GM12878 (cell line): ENCODE results near the gene FMNL2. TPM values are rescaled to one million over a fixed set of nuclear protein-coding genes. Genes with fewer than 3 reads are reported as not detected.

Source experiments
- ATAC-seq: fragments of 200-7000 bp; cut with Tn5 transposase; 3 replicates; pipeline ENCODE4 v1.9.1; 2020; ENCODE audit warnings: mild to moderate bottlenecking, moderate library complexity
- BruUV-seq: library from RNA; stranded (reverse); fragments of 400-500 nt; replicated peaks from 2 replicates; lab custom pipeline; 2021; lab: Mats Ljungman, UMichigan
- CTCF ChIA-PET: fragments of 300-600 bp; sonication (Branson Sonifier 250); formaldehyde crosslinking; extraction: SDS; loops from one replicate; lab custom pipeline; 2021; ENCODE audit warnings: inconsistent platforms; lab: Yijun Ruan, JAX
- POLR2A ChIA-PET: fragments of 350-600 bp; formaldehyde crosslinking; extraction: SDS; loops from one replicate; lab custom pipeline; 2021; ENCODE audit warnings: inconsistent platforms; lab: Charles Lee
- RAD21 ChIA-PET: fragments of 300-600 bp; sonication (Branson Sonifier 250); formaldehyde crosslinking; loops from one replicate; lab custom pipeline; 2023; ENCODE audit warnings: antibody characterized with exemption; ENCODE audit not compliant: unreplicated experiment; lab: Charles Lee
- SMC1A ChIA-PET: fragments of 300-600 bp; sonication (Branson Sonifier 250); formaldehyde crosslinking; loops from one replicate; lab custom pipeline; 2023; ENCODE audit not compliant: unreplicated experiment, uncharacterized antibody; lab: Charles Lee
- DNase-seq: peaks from one replicate; pipeline ENCODE4 v3.0.0-alpha.2; 2011; ENCODE audit warnings: low read depth, low spot score
- FAIRE-seq: peaks from 3 replicates; lab custom pipeline; 2011; peaks lifted over from hg19 to GRCh38; lab: Jason Lieb, UNC
- H2AFZ ChIP-seq: 2 replicates; pipeline ENCODE4 v1.6.0; 2011; ENCODE audit warnings: low read depth, low read length, control low read depth; ENCODE audit not compliant: control insufficient read depth
- H3K27ac ChIP-seq: 2 replicates; pipeline ENCODE4 v1.5.1; 2011; ENCODE audit warnings: control low read depth; ENCODE audit not compliant: control insufficient read depth, insufficient read depth
- H3K27me3 ChIP-seq, 2 experiments: replicated peaks in 1 of 2; 2 replicates each; pipeline versions ENCODE4 v1.6.0 to v1.6.1; 2011; ENCODE audit warnings: low read length in 1 of 2; ENCODE audit not compliant: control insufficient read depth in 2 of 2, insufficient read depth in 2 of 2
- H3K36me3 ChIP-seq, 2 experiments: 2 replicates each; pipeline ENCODE4 v1.5.1; 2011; ENCODE audit warnings: low read length in 1 of 2; ENCODE audit not compliant: control insufficient read depth in 2 of 2, insufficient read depth in 2 of 2
- H3K4me1 ChIP-seq: 2 replicates; pipeline ENCODE4 v1.6.1; 2011; ENCODE audit warnings: mild to moderate bottlenecking, low read length, moderate library complexity, mixed read lengths; ENCODE audit not compliant: control insufficient read depth, insufficient read depth
- H3K4me2 ChIP-seq: 2 replicates; pipeline ENCODE4 v1.6.0; 2011; ENCODE audit warnings: control low read depth; ENCODE audit not compliant: control insufficient read depth, insufficient read depth
- H3K4me3 ChIP-seq: fragments of 200-600 bp; sonication (generic); 2 replicates; pipeline ENCODE4 v1.5.1; 2016
- H3K79me2 ChIP-seq: 2 replicates; pipeline ENCODE4 v1.6.0; 2011; ENCODE audit warnings: low read length; ENCODE audit not compliant: control insufficient read depth, insufficient read depth
- H3K9ac ChIP-seq: 2 replicates; pipeline ENCODE4 v1.8.0; 2011; ENCODE audit warnings: low read length, control low read depth, mixed read lengths; ENCODE audit not compliant: control insufficient read depth, insufficient read depth
- H3K9me3 ChIP-seq: replicated peaks from 3 replicates; pipeline ENCODE4 v1.5.1; 2011; ENCODE audit warnings: mild to moderate bottlenecking, low read length; ENCODE audit not compliant: control insufficient read depth, insufficient read depth
- H4K20me1 ChIP-seq: 2 replicates; pipeline ENCODE4 v1.6.0; 2011; ENCODE audit not compliant: control insufficient read depth, insufficient read depth
- EGR1 ChIP-seq, 2 experiments: IDR thresholded peaks; 1 replicate in 1 of 2; 2 replicates in 1 of 2; pipeline ENCODE4 v1.6.1; 2011 to 2012; ENCODE audit warnings: low read depth in 2 of 2, low read length in 2 of 2, borderline replicate concordance in 1 of 2, mild to moderate bottlenecking in 1 of 2, moderate library complexity in 1 of 2
- ESRRA ChIP-seq: IDR thresholded peaks from 2 replicates; pipeline ENCODE4 v1.6.1; 2012; ENCODE audit warnings: mild to moderate bottlenecking, low read length, improper control_type of control experiment
- ETV6 ChIP-seq, 2 experiments: fragments of 450-650 bp in 1 of 2; IDR thresholded peaks in 1 of 2; conservative IDR thresholded peaks in 1 of 2; 2 replicates each; pipeline ENCODE4 v1.6.1; 2014; ENCODE audit warnings: antibody characterized with exemption in 1 of 2, borderline replicate concordance in 1 of 2, low read depth in 1 of 2, mild to moderate bottlenecking in 1 of 2, moderate library complexity in 1 of 2
- IKZF1 ChIP-seq: fragments of 450-650 bp; conservative IDR thresholded peaks from 2 replicates; pipeline ENCODE4 v1.6.1; 2017; ENCODE audit warnings: antibody characterized with exemption, mild to moderate bottlenecking
- IKZF2 ChIP-seq, 2 experiments: fragments of 450-650 bp; IDR thresholded peaks; 2 replicates each; pipeline ENCODE4 v1.6.1; 2017; ENCODE audit warnings: mild to moderate bottlenecking in 2 of 2, moderate library complexity in 2 of 2
- JUND ChIP-seq: IDR thresholded peaks from 2 replicates; pipeline ENCODE4 v1.6.1; 2012; ENCODE audit warnings: low read depth, mild to moderate bottlenecking, low read length, improper control_type of control experiment, moderate library complexity
- LARP7 ChIP-seq: fragments of 450-650 bp; IDR thresholded peaks from 2 replicates; pipeline ENCODE4 v1.6.1; 2017; ENCODE audit warnings: mild to moderate bottlenecking
- MEF2B ChIP-seq: fragments of 450-650 bp; IDR thresholded peaks from 2 replicates; pipeline ENCODE4 v1.6.1; 2018; ENCODE audit warnings: mild to moderate bottlenecking, moderate library complexity; ENCODE audit not compliant: partially characterized antibody, poor library complexity, severe bottlenecking
- NBN ChIP-seq: fragments of 450-650 bp; IDR thresholded peaks from 2 replicates; pipeline ENCODE4 v1.6.1; 2016
- NR2C2 ChIP-seq: IDR thresholded peaks from 2 replicates; pipeline ENCODE4 v1.6.1; 2011; ENCODE audit warnings: borderline replicate concordance, low read depth; ENCODE audit not compliant: control insufficient read depth, insufficient read length
- SREBF2 ChIP-seq: IDR thresholded peaks from 2 replicates; pipeline ENCODE4 v1.6.1; 2012; ENCODE audit warnings: mild to moderate bottlenecking, low read length
- STAT3 ChIP-seq: IDR thresholded peaks from 2 replicates; pipeline ENCODE4 v1.6.1; 2011; ENCODE audit warnings: low read depth, low read length, improper control_type of control experiment
- TAF1 ChIP-seq: IDR thresholded peaks from 2 replicates; pipeline ENCODE4 v1.6.1; 2011; ENCODE audit warnings: mild to moderate bottlenecking, low read depth, low read length, borderline replicate concordance
- TCF12 ChIP-seq: IDR thresholded peaks from 2 replicates; pipeline ENCODE4 v1.6.1; 2011; ENCODE audit warnings: low read depth, mild to moderate bottlenecking, low read length
- TCF3 ChIP-seq: IDR thresholded peaks from 2 replicates; pipeline ENCODE4 v1.6.1; 2012; ENCODE audit warnings: low read depth, mild to moderate bottlenecking, low read length, borderline replicate concordance; ENCODE audit not compliant: insufficient read depth
- ZBED1 ChIP-seq: IDR thresholded peaks from 2 replicates; pipeline ENCODE4 v1.6.1; 2016; ENCODE audit warnings: borderline replicate concordance
- WGBS: methylation state at CpG from one replicate; pipeline ENCODE4 v1.1.6; 2016; ENCODE audit warnings: low lambda C conversion rate; ENCODE audit not compliant: insufficient replicate concordance, insufficient coverage; ENCODE audit errors: missing lambda C conversion rate; 5-methylcytosine and 5-hydroxymethylcytosine counted together
- in situ Hi-C: fragments of 300-500 bp; cut with MboI; formaldehyde crosslinking; loops from 9 replicates; pipeline ENCODE4 v1.14.3; 2018; ENCODE audit warnings: mixed read lengths
- intact Hi-C: fragments of 100-400 bp; cut with micrococcal nuclease; formaldehyde crosslinking; loops from one replicate; pipeline ENCODE4 v1.14.2; 2022; ENCODE audit not compliant: unreplicated experiment
- polyA plus RNA-seq, 11 experiments: library from polyadenylated mRNA; depleted of rRNA in 4 of 11; unstranded in 6 of 11; stranded (reverse) in 5 of 11; fragments of >200 nt; fragmentation: Nextera tagmentation in 4 of 11; fragmentation: Illumina TruSeq in 1 of 11; extraction: Ambion mirVana in 4 of 11; extraction: Trizol in 1 of 11; gene quantifications; 1 replicate in 1 of 11; 2 replicates in 10 of 11; pipeline versions ENCODE4 v1.2.1 to v1.2.3, GENCODE V29; 2011 to 2016; ENCODE audit warnings: inconsistent platforms in 2 of 11, missing spikeins in 2 of 11, low read depth in 1 of 11
- total RNA-seq, 4 experiments: library from RNA; depleted of rRNA in 3 of 4; stranded (reverse); fragments of >200 nt in 3 of 4; fragmentation: Illumina TruSeq in 1 of 4; extraction: Trizol in 1 of 4; gene quantifications; 2 replicates each; pipeline versions ENCODE4 v1.2.1 to v1.2.3, GENCODE V29; 2013 to 2021
- TF ChIP-seq, protein P1 (sequence below): fragments of 450-650 bp; IDR thresholded peaks from 2 replicates; pipeline ENCODE4 v1.6.1; 2014; ENCODE audit warnings: mild to moderate bottlenecking
- TF ChIP-seq, protein P2 (sequence below): fragments of 450-650 bp; formaldehyde crosslinking; IDR thresholded peaks from 2 replicates; pipeline ENCODE4 v1.4.0; 2022; ENCODE audit warnings: mild to moderate bottlenecking, moderate library complexity
- TF ChIP-seq, protein P3 (sequence below): IDR thresholded peaks from 2 replicates; pipeline ENCODE4 v1.6.1; 2011; ENCODE audit warnings: mild to moderate bottlenecking, low read depth, low read length, moderate library complexity; ENCODE audit not compliant: insufficient replicate concordance

FMNL2 gene
- total and polyA plus RNA-seq, 10 of the 15 experiments (the other 5 are each of a cell fraction or from before 2014, with no cell fraction given): 0.13 to 9.9 (median 0.35) TPM

DNA sequence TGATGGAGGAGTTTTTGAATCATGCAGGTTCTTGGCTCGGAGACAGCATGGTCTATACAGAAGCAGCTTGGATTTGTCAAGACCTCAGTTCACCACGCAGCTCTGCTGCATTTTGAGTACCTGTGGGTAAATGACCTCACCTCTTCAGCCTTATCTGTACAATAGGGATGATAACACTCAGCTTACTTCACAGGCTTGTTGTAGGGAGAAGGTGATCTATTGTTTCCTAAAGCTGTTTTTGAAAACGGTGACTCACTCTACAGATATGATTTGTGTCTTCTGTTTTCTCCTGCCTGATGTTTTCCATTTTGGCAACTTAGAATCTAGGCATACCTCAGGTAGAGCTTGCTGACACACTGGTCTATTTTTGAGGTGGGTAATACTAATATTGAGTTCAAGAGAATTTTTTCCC lies 80.3 kb downstream of the FMNL2 start (continued):
- TF ChIP-seq, protein P1, sequence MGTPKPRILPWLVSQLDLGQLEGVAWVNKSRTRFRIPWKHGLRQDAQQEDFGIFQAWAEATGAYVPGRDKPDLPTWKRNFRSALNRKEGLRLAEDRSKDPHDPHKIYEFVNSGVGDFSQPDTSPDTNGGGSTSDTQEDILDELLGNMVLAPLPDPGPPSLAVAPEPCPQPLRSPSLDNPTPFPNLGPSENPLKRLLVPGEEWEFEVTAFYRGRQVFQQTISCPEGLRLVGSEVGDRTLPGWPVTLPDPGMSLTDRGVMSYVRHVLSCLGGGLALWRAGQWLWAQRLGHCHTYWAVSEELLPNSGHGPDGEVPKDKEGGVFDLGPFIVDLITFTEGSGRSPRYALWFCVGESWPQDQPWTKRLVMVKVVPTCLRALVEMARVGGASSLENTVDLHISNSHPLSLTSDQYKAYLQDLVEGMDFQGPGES: no peak
- TF ChIP-seq JUND (no peak), TCF3 (no peak), IKZF1 (no peak)

DNA sequence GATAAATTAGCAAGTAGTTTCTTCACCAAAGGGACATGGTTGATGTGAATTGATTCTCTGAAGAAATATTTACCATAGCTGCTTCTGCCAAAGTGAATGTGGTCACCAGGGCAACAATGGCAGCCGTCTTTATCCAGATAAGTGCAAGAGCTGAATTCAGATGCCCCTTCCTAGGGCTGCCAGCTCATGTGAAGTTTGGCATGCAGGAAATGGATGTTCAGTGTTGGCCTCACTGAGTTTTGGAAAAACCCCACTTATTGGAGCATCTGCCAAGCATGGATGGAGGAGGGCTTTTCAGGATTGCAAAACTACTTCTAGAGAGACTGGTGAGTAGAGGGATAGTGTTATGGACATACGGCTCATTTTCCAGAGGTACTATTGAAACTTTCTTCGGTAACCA lies 80.8 kb downstream of the FMNL2 start:
- H3K27me3 ChIP-seq: no peaks in the 10 kb centered on the region
- no peak overlapping the region for H2AFZ ChIP-seq
- no peaks in the 10 kb centered on the region for H3K79me2 ChIP-seq
- SMC1A ChIA-PET: interaction anchor here (0.7 to 4.8 kb wide), 13 partner anchors 8 to 246 kb away, joined by 3 to 23 read pairs (median 4); no protein-coding TSS in a partner anchor
- no peak overlapping the region for H3K27ac ChIP-seq
- intact Hi-C loops: no loop called here
- CTCF ChIA-PET: interaction anchor here (0.9 to 2.7 kb wide), 5 partner anchors 8 to 52 kb away, joined by 3 to 15 read pairs (median 3); no protein-coding TSS in a partner anchor
- DNase-seq (no peak), FAIRE-seq (no peak), ATAC-seq (no peak)
- H3K4me2 ChIP-seq: no peak overlapping the region
- no peaks in the 10 kb centered on the region for H4K20me1 ChIP-seq
- no peaks in the 10 kb centered on the region for H3K36me3 ChIP-seq
- RAD21 ChIA-PET: interaction anchor here (0.7 to 2.3 kb wide), 11 partner anchors 9 to 249 kb away, joined by 3 to 15 read pairs (median 5); no protein-coding TSS in a partner anchor
- no peaks in the 10 kb centered on the region for H3K9me3 ChIP-seq
- POLR2A ChIA-PET: interaction anchor here (1.2 kb wide), 1 partner anchor 51 kb away, joined by 4 read pairs; no protein-coding TSS in a partner anchor
- 58% methylated on average over 3 of the region's 3 CpGs for WGBS
- H3K9ac ChIP-seq: no peak overlapping the region
- in situ Hi-C loops: no loop called here
- no TSS peak for BruUV-seq
- H3K4me1 ChIP-seq: no peaks in the 10 kb centered on the region; the same call in 1 of the 2 replicates
- no peak overlapping the region for H3K4me3 ChIP-seq
- TF ChIP-seq ESRRA (no peak), EGR1 (IDR thresholded peaks at IDR 0.05; ENCODE audit: borderline replicate concordance in 1 of 2, low read depth in 2 of 2, low read length in 2 of 2) (no peak), MEF2B (no peak), TAF1 (no peak), IKZF2 (IDR thresholded peaks at IDR 0.05) (no peak), ZBED1 (no peak), ETV6 (conservative IDR thresholded peaks at IDR 0.05 in 1 of 2, IDR thresholded peaks at IDR 0.05 in 1 of 2; ENCODE audit: borderline replicate concordance in 1 of 2, low read depth in 1 of 2) (no peak), LARP7 (no peak), NR2C2 (no peak), SREBF2 (no peak), TCF12 (no peak), NBN (no peak), STAT3 (no peak)
- TF ChIP-seq, protein P2, sequence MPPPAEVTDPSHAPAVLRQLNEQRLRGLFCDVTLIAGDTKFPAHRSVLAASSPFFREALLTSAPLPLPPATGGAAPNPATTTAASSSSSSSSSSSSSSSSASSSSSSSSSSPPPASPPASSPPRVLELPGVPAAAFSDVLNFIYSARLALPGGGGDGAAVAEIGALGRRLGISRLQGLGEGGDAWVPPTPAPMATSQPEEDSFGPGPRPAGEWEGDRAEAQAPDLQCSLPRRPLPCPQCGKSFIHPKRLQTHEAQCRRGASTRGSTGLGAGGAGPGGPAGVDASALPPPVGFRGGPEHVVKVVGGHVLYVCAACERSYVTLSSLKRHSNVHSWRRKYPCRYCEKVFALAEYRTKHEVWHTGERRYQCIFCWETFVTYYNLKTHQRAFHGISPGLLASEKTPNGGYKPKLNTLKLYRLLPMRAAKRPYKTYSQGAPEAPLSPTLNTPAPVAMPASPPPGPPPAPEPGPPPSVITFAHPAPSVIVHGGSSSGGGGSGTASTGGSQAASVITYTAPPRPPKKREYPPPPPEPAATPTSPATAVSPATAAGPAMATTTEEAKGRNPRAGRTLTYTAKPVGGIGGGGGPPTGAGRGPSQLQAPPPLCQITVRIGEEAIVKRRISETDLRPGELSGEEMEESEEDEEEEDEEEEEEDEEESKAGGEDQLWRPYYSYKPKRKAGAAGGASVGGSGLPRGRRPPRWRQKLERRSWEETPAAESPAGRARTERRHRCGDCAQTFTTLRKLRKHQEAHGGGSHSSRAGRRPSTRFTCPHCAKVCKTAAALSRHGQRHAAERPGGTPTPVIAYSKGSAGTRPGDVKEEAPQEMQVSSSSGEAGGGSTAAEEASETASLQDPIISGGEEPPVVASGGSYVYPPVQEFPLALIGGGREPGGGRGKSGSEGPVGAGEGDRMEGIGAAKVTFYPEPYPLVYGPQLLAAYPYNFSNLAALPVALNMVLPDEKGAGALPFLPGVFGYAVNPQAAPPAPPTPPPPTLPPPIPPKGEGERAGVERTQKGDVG (CRISPR knock-in tag): no peak
- TF ChIP-seq, protein P3, sequence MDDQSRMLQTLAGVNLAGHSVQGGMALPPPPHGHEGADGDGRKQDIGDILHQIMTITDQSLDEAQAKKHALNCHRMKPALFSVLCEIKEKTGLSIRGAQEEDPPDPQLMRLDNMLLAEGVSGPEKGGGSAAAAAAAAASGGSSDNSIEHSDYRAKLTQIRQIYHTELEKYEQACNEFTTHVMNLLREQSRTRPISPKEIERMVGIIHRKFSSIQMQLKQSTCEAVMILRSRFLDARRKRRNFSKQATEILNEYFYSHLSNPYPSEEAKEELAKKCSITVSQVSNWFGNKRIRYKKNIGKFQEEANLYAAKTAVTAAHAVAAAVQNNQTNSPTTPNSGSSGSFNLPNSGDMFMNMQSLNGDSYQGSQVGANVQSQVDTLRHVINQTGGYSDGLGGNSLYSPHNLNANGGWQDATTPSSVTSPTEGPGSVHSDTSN: no peak
